Measurements from ENCODE around the gene CHGA. TPM values are rescaled to one million over a fixed set of nuclear protein-coding genes. Genes with fewer than 3 reads are reported as not detected.

CHGA gene
- total RNA-seq, 1 donor from 2014 or later = not detected

GRCh38 chr14:92932448-92933395 lies 9.8 kb downstream of the CHGA start:
- Histone ChIP-seq H3K27me3 (no peaks in the 10 kb centered on the region), H3K4me1 (no peaks in the 10 kb centered on the region), H3K27ac (no peak overlapping the region), H3K9me3 (no peaks in the 10 kb centered on the region), H3K36me3 (peaks cover 3% of the 10 kb centered on the region), H3K4me3 (no peak overlapping the region)
- DNase-seq (no peak), ATAC-seq (no peak)
- intact Hi-C loops (cut with DNase I) = no loop called here
- TF ChIP-seq CTCF (IDR thresholded peaks at IDR 0.05) = no peak

GRCh38 chr14:92933481-92933880 lies 10.5 kb downstream of the CHGA start:
- no peaks in the 10 kb centered on the region for H3K4me1 ChIP-seq
- no peaks in the 10 kb centered on the region for H3K9me3 ChIP-seq
- TF ChIP-seq CTCF (IDR thresholded peaks at IDR 0.05) = no peak
- no peaks in the 10 kb centered on the region for H3K27me3 ChIP-seq
- H3K27ac ChIP-seq = no peak overlapping the region
- H3K4me3 ChIP-seq = no peak overlapping the region
- DNase-seq (no peak), ATAC-seq (no peak)
- peaks cover 3% of the 10 kb centered on the region for H3K36me3 ChIP-seq
- intact Hi-C loops (cut with DNase I) = no loop called here

GRCh38 chr14:92934196-92935085 lies 11.5 kb downstream of the CHGA start:
- H3K4me3 ChIP-seq = no peak overlapping the region
- no peak overlapping the region for H3K27ac ChIP-seq
- peaks cover 3% of the 10 kb centered on the region for H3K36me3 ChIP-seq
- no peaks in the 10 kb centered on the region for H3K9me3 ChIP-seq
- ATAC-seq (no peak), DNase-seq (no peak)
- TF ChIP-seq CTCF (IDR thresholded peaks at IDR 0.05) = no peak
- no peaks in the 10 kb centered on the region for H3K27me3 ChIP-seq
- intact Hi-C loops (cut with DNase I) = no loop called here
- H3K4me1 ChIP-seq = no peaks in the 10 kb centered on the region

- Histone ChIP-seq H3K36me3 (peaks cover 3% of the 10 kb centered on the region), H3K27me3 (no peaks in the 10 kb centered on the region), H3K4me3 (no peak overlapping the region), H3K9me3 (no peaks in the 10 kb centered on the region), H3K27ac (no peak overlapping the region), H3K4me1 (no peaks in the 10 kb centered on the region)
- no peak for DNase-seq
- ATAC-seq = no peak
- no peak for TF ChIP-seq CTCF (IDR thresholded peaks at IDR 0.05)
- intact Hi-C loops (cut with DNase I) = no loop called here
Observed at GRCh38 chr14:92935446-92935845, 12.5 kb downstream of the CHGA start.

GRCh38 chr14:92936085-92936484 lies 13.1 kb downstream of the CHGA start:
- DNase-seq = no peak
- Histone ChIP-seq H3K36me3 (peaks cover 3% of the 10 kb centered on the region), H3K4me1 (no peaks in the 10 kb centered on the region), H3K27me3 (no peaks in the 10 kb centered on the region), H3K9me3 (no peaks in the 10 kb centered on the region), H3K27ac (no peak overlapping the region), H3K4me3 (no peak overlapping the region)
- intact Hi-C loops (cut with DNase I) = no loop called here
- ATAC-seq = no peak
- TF ChIP-seq CTCF (IDR thresholded peaks at IDR 0.05) = no peak
